Naive thymus-derived CD4-positive, alpha-beta T cell (primary cell): ENCODE measurements around the gene KIAA0232. TPM values are rescaled to one million over a fixed set of nuclear protein-coding genes. Genes with fewer than 3 reads are reported as not detected.
A peak's percentile ranks its signal among the peaks of the same experiment; 100 is the strongest.

Experiments used
- ATAC-seq: fragments of 150-1000 bp; cut with Tn5 transposase; 2 replicates; pipeline ENCODE4 v1.10.0; 2021; ENCODE audit warnings: mild to moderate bottlenecking, moderate library complexity
- CTCF ChIA-PET: fragments of 350-600 bp; sonication (Branson Sonifier 250); formaldehyde crosslinking; loops from one replicate; lab custom pipeline; 2021; ENCODE audit warnings: antibody characterized with exemption; lab: Charles Lee
- POLR2A ChIA-PET: fragments of 350-600 bp; sonication (Branson Sonifier 250); formaldehyde crosslinking; loops from one replicate; lab custom pipeline; 2021; ENCODE audit warnings: antibody characterized with exemption, inconsistent platforms; lab: Charles Lee
- DNase-seq, 9 donors: peaks; one replicate each; pipeline versions ENCODE4 v3.0.0 to v3.0.0-alpha.2; 2020 to 2022; ENCODE audit warnings: mixed read lengths in 1 of 9
- H3K27ac ChIP-seq: one replicate; pipeline ENCODE4 v1.7.0; 2013; ENCODE audit warnings: mild to moderate bottlenecking, low read depth, low read length, moderate library complexity
- H3K27me3 ChIP-seq, 2 donors: one replicate each; pipeline ENCODE4 v1.7.0; 2013; ENCODE audit warnings: low read length in 2 of 2, mild to moderate bottlenecking in 2 of 2, moderate library complexity in 2 of 2; ENCODE audit not compliant: control insufficient read depth in 2 of 2, insufficient read depth in 2 of 2
- H3K36me3 ChIP-seq, 3 experiments: 1 replicate in 2 of 3; 2 replicates in 1 of 3; pipeline ENCODE4 v1.7.0; 2013; ENCODE audit warnings: low read length in 3 of 3, mild to moderate bottlenecking in 3 of 3, moderate library complexity in 1 of 3; ENCODE audit not compliant: insufficient read depth in 3 of 3, control insufficient read depth in 2 of 3
- H3K4me1 ChIP-seq, 2 donors: one replicate each; pipeline ENCODE4 v1.7.0; 2013; ENCODE audit warnings: low read length in 2 of 2, mild to moderate bottlenecking in 2 of 2, moderate library complexity in 1 of 2; ENCODE audit not compliant: control insufficient read depth in 2 of 2, insufficient read depth in 2 of 2
- H3K4me3 ChIP-seq: 2 replicates; pipeline ENCODE4 v1.7.0; 2013; ENCODE audit warnings: mild to moderate bottlenecking, low read length
- H3K9me3 ChIP-seq, 3 experiments: 1 replicate in 2 of 3; 2 replicates in 1 of 3; pipeline ENCODE4 v1.7.0; 2013; ENCODE audit warnings: low read length in 3 of 3; ENCODE audit not compliant: control insufficient read depth in 2 of 3
- H3K27ac Mint-ChIP-seq, 9 donors: one replicate each; pipeline ENCODE4 v1.8.0; 2020 to 2022; ENCODE audit warnings: mixed read lengths in 9 of 9, mild to moderate bottlenecking in 8 of 9, moderate library complexity in 5 of 9, inconsistent platforms in 2 of 9
- H3K27me3 Mint-ChIP-seq, 5 donors: one replicate each; pipeline ENCODE4 v1.8.0; 2021 to 2022; ENCODE audit warnings: mixed read lengths in 5 of 5, mild to moderate bottlenecking in 1 of 5
- H3K36me3 Mint-ChIP-seq, 5 donors: one replicate each; pipeline ENCODE4 v1.8.0; 2020 to 2022; ENCODE audit warnings: mixed read lengths in 5 of 5, mild to moderate bottlenecking in 3 of 5, inconsistent platforms in 1 of 5
- H3K4me1 Mint-ChIP-seq, 7 donors: one replicate each; pipeline ENCODE4 v1.8.0; 2020 to 2022; ENCODE audit warnings: mixed read lengths in 7 of 7, mild to moderate bottlenecking in 3 of 7, inconsistent platforms in 1 of 7
- H3K4me3 Mint-ChIP-seq, 10 donors: one replicate each; pipeline ENCODE4 v1.8.0; 2020 to 2022; ENCODE audit warnings: mild to moderate bottlenecking in 10 of 10, mixed read lengths in 10 of 10, moderate library complexity in 6 of 10, inconsistent platforms in 2 of 10
- H3K9me3 Mint-ChIP-seq, 11 donors: one replicate each; pipeline ENCODE4 v1.8.0; 2020 to 2022; ENCODE audit warnings: mixed read lengths in 11 of 11, mild to moderate bottlenecking in 4 of 11, inconsistent platforms in 1 of 11, moderate library complexity in 1 of 11
- intact Hi-C, 2 donors: fragments of 100-400 bp; cut with micrococcal nuclease; formaldehyde crosslinking; loops; one replicate each; pipeline ENCODE4 v1.15.1; 2023
- polyA plus RNA-seq, 2 donors: library from polyadenylated mRNA; unstranded; fragments of 300-500 nt; fragmentation: Illumina TruSeq; gene quantifications; one replicate each; pipeline ENCODE4 v1.2.3, GENCODE V29; 2021
- total RNA-seq, 6 experiments: library from RNA in 5 of 6; stranded (reverse) in 5 of 6; gene quantifications; 1 replicate in 5 of 6; 2 replicates in 1 of 6; pipeline ENCODE4 v1.2.3 and lab custom pipeline; 2021 to 2026

Gene KIAA0232
- total and polyA plus RNA-seq, 7 experiments from 2014 or later, result 12.0 to 24.2 (median 17.2) TPM

GRCh38 chr4:6917461-6918271 lies 135.1 kb downstream of the KIAA0232 start:
- ATAC-seq, result peak; percentile 80
- H3K9me3 ChIP-seq, result no peaks in the 10 kb centered on the region
- ChIA-PET POLR2A (interaction anchor here (0.6 to 4.4 kb wide), 9 partner anchors 8 to 69 kb away, joined by 3 to 41 read pairs (median 4); partner anchors contain the start of gene TBC1D14), CTCF (interaction anchor here (0.6 to 1.6 kb wide), 7 partner anchors 9 to 198 kb away, joined by 3 to 8 read pairs (median 3); partner anchors contain the start of genes TADA2B and TBC1D14)
- DNase-seq, result peak in 4 of 9 donors; percentile 17 to 41 (median 31)
- H3K9me3 Mint-ChIP-seq, result no peaks in the 10 kb centered on the region
- peaks cover 0 to 11% (median 0%) of the 10 kb centered on the region in 5 donors for H3K36me3 Mint-ChIP-seq
- peak overlapping the region; percentile 89 to 98 (median 96) for H3K27ac Mint-ChIP-seq
- intact Hi-C loops, result loop anchor here (1.0 to 2.0 kb wide), 4 partner anchors 8 to 25 kb away; partner anchors contain the start of gene TBC1D14 (in 2 of the 2)
- H3K4me3 Mint-ChIP-seq, result peak overlapping the region; percentile 65 to 78 (median 74)
- H3K4me3 ChIP-seq, result peak overlapping the region; percentile 33
- no peaks in the 10 kb centered on the region for H3K27me3 Mint-ChIP-seq
- H3K36me3 ChIP-seq, result no peaks in the 10 kb centered on the region
- H3K4me1 Mint-ChIP-seq, result peaks cover 69 to 87% (median 78%) of the 10 kb centered on the region in 7 donors
- H3K27me3 ChIP-seq, result no peaks in the 10 kb centered on the region
- peak overlapping the region; percentile 78 for H3K27ac ChIP-seq
- H3K4me1 ChIP-seq, result peaks cover 31 to 55% of the 10 kb centered on the region in 2 donors

GRCh38 chr4:6918338-6918737 lies 135.8 kb downstream of the KIAA0232 start:
- ChIA-PET CTCF (interaction anchor here (0.8 to 1.0 kb wide), 2 partner anchors 9 to 22 kb away, joined by 3 read pairs; partner anchors contain the start of gene TBC1D14), POLR2A (interaction anchor here (0.7 to 4.4 kb wide), 5 partner anchors 8 to 68 kb away, joined by 3 to 41 read pairs (median 5); partner anchors contain the start of gene TBC1D14)
- peak overlapping the region; percentile 78 for H3K27ac ChIP-seq
- H3K27me3 ChIP-seq, result no peaks in the 10 kb centered on the region
- H3K4me1 Mint-ChIP-seq, result peaks cover 64 to 83% (median 73%) of the 10 kb centered on the region in 7 donors
- intact Hi-C loops, result loop anchor here (1.0 kb wide), 3 partner anchors 8 to 9 kb away; partner anchors contain the start of gene TBC1D14 (in 2 of the 2)
- no peaks in the 10 kb centered on the region for H3K9me3 Mint-ChIP-seq
- H3K36me3 ChIP-seq, result peaks cover 0 to 2% (median 0%) of the 10 kb centered on the region in 3 experiments
- peaks cover 31 to 52% of the 10 kb centered on the region in 2 donors for H3K4me1 ChIP-seq
- H3K27ac Mint-ChIP-seq, result peak overlapping the region; percentile 89 to 98 (median 96)
- peak overlapping the region; percentile 65 to 78 (median 74) for H3K4me3 Mint-ChIP-seq
- H3K36me3 Mint-ChIP-seq, result peaks cover 0 to 14% (median 2%) of the 10 kb centered on the region in 5 donors
- no peaks in the 10 kb centered on the region for H3K27me3 Mint-ChIP-seq
- ATAC-seq (peak; percentile 65), DNase-seq (peak in 7 of 9 donors; percentile 34 to 61 (median 54))
- H3K4me3 ChIP-seq, result peak overlapping the region; percentile 33
- H3K9me3 ChIP-seq, result no peaks in the 10 kb centered on the region

GRCh38 chr4:6920171-6920570 lies 137.6 kb downstream of the KIAA0232 start:
- peaks cover 31 to 54% of the 10 kb centered on the region in 2 donors for H3K4me1 ChIP-seq

GRCh38 chr4:6923507-6923906 lies 141.0 kb downstream of the KIAA0232 start:
- peak overlapping the region in 1 of 9 donors; percentile 33 for H3K27ac Mint-ChIP-seq
- H3K4me1 Mint-ChIP-seq, result peaks cover 62 to 85% (median 72%) of the 10 kb centered on the region in 7 donors
- POLR2A ChIA-PET, result interaction anchor here (0.9 to 1.8 kb wide), 5 partner anchors 10 to 144 kb away, joined by 3 to 6 read pairs (median 3); partner anchors contain the start of gene GRPEL1
- ATAC-seq (no peak), DNase-seq (no peak)
- Histone ChIP-seq H3K27me3 (no peaks in the 10 kb centered on the region), H3K36me3 (peaks cover 0 to 19% (median 0%) of the 10 kb centered on the region in 3 experiments), H3K27ac (no peak overlapping the region), H3K9me3 (no peaks in the 10 kb centered on the region), H3K4me3 (no peak overlapping the region), H3K4me1 (peaks cover 30 to 52% of the 10 kb centered on the region in 2 donors)
- H3K9me3 Mint-ChIP-seq, result no peaks in the 10 kb centered on the region
- intact Hi-C loops, result no loop called here
- peaks cover 3 to 44% (median 24%) of the 10 kb centered on the region in 5 donors for H3K36me3 Mint-ChIP-seq
- CTCF ChIA-PET, result no interaction called here
- peak overlapping the region in 1 of 10 donors; percentile 23 for H3K4me3 Mint-ChIP-seq
- H3K27me3 Mint-ChIP-seq, result no peaks in the 10 kb centered on the region

More at GRCh38 chr4:6920171-6920570, 137.6 kb downstream of the KIAA0232 start:
- H3K27me3 Mint-ChIP-seq, result no peaks in the 10 kb centered on the region
- POLR2A ChIA-PET, result interaction anchor here (0.6 to 2.5 kb wide), 6 partner anchors 9 to 246 kb away, joined by 3 to 15 read pairs (median 4); partner anchors contain the start of gene TBC1D14
- DNase-seq (no peak), ATAC-seq (no peak)
- H3K9me3 ChIP-seq, result no peaks in the 10 kb centered on the region
- H3K27ac ChIP-seq, result peak overlapping the region; percentile 22
- H3K4me1 Mint-ChIP-seq, result peaks cover 62 to 85% (median 72%) of the 10 kb centered on the region in 7 donors
- H3K4me3 Mint-ChIP-seq, result peak overlapping the region in 5 of 10 donors; percentile 25 to 56 (median 33)
- H3K27ac Mint-ChIP-seq, result peak overlapping the region in 8 of 9 donors; percentile 11 to 94 (median 76)
- peaks cover 0 to 19% (median 0%) of the 10 kb centered on the region in 3 experiments for H3K36me3 ChIP-seq
- no peaks in the 10 kb centered on the region for H3K27me3 ChIP-seq
- no peak overlapping the region for H3K4me3 ChIP-seq
- H3K9me3 Mint-ChIP-seq, result no peaks in the 10 kb centered on the region
- intact Hi-C loops, result no loop called here
- H3K36me3 Mint-ChIP-seq, result peaks cover 3 to 31% (median 13%) of the 10 kb centered on the region in 5 donors
- CTCF ChIA-PET, result no interaction called here

- intact Hi-C loops, result no loop called here
- H3K36me3 Mint-ChIP-seq, result peaks cover 3 to 49% (median 24%) of the 10 kb centered on the region in 5 donors
Measured at GRCh38 chr4:6924361-6924779, 141.8 kb downstream of the KIAA0232 start.

More at GRCh38 chr4:6924361-6924779, 141.8 kb downstream of the KIAA0232 start:
- H3K27me3 Mint-ChIP-seq, result no peaks in the 10 kb centered on the region
- H3K4me1 Mint-ChIP-seq, result peaks cover 65 to 86% (median 74%) of the 10 kb centered on the region in 7 donors
- no peaks in the 10 kb centered on the region for H3K27me3 ChIP-seq
- no peak overlapping the region for H3K27ac ChIP-seq
- peaks cover 26 to 51% of the 10 kb centered on the region in 2 donors for H3K4me1 ChIP-seq
- DNase-seq (no peak), ATAC-seq (no peak)
- no peaks in the 10 kb centered on the region for H3K9me3 ChIP-seq
- ChIA-PET POLR2A (interaction anchor here (1.2 to 1.8 kb wide), 2 partner anchors 16 to 50 kb away, joined by 3 to 6 read pairs; no protein-coding TSS in a partner anchor), CTCF (no interaction called here)
- peak overlapping the region in 3 of 9 donors; percentile 51 to 90 (median 51) for H3K27ac Mint-ChIP-seq
- H3K4me3 Mint-ChIP-seq, result peak overlapping the region in 7 of 10 donors; percentile 1 to 92 (median 53)
- no peaks in the 10 kb centered on the region for H3K9me3 Mint-ChIP-seq
- no peak overlapping the region for H3K4me3 ChIP-seq
- H3K36me3 ChIP-seq, result peaks cover 0 to 19% (median 0%) of the 10 kb centered on the region in 3 experiments
